Esophagus (tissue), 2 donors: ENCODE data around the gene ABHD6. TPM values are rescaled to one million over a fixed set of nuclear protein-coding genes. Genes with fewer than 3 reads are reported as not detected.

Experiments
- H3K27ac ChIP-seq, 2 donors: one replicate each; pipeline ENCODE4 v1.5.1; 2013; ENCODE audit warnings: low read depth in 2 of 2, mild to moderate bottlenecking in 2 of 2, inconsistent platforms in 1 of 2, low read length in 1 of 2, moderate library complexity in 1 of 2
- H3K27me3 ChIP-seq, 2 donors: one replicate each; pipeline ENCODE4 v1.6.1; 2013; ENCODE audit warnings: low read length in 2 of 2, control low read depth in 1 of 2, mild to moderate bottlenecking in 1 of 2; ENCODE audit not compliant: insufficient read depth in 2 of 2, control insufficient read depth in 1 of 2
- H3K36me3 ChIP-seq, 2 donors: one replicate each; pipeline ENCODE4 v1.6.1; 2013; ENCODE audit warnings: low read length in 1 of 2; ENCODE audit not compliant: control insufficient read depth in 2 of 2, insufficient read depth in 2 of 2
- H3K4me1 ChIP-seq, 2 donors: one replicate each; pipeline ENCODE4 v1.6.1; 2013; ENCODE audit warnings: low read length in 1 of 2; ENCODE audit not compliant: control insufficient read depth in 2 of 2, insufficient read depth in 2 of 2
- H3K4me3 ChIP-seq, 2 donors: one replicate each; pipeline ENCODE4 v1.5.1; 2013; ENCODE audit warnings: low read length in 2 of 2, mild to moderate bottlenecking in 2 of 2, low read depth in 1 of 2, moderate library complexity in 1 of 2
- H3K9me3 ChIP-seq, 2 donors: one replicate each; pipeline ENCODE4 v1.6.1; 2013; ENCODE audit warnings: mild to moderate bottlenecking in 2 of 2, low read depth in 1 of 2, low read length in 1 of 2, moderate library complexity in 1 of 2; ENCODE audit not compliant: control insufficient read depth in 2 of 2, insufficient read depth in 1 of 2
- WGBS, 2 donors: extraction: QIAGEN DNeasy Blood & Tissue Kit; methylation state at CpG; one replicate each; pipeline ENCODE4 v1.1.7; 2013; 5-methylcytosine and 5-hydroxymethylcytosine counted together
- polyA plus RNA-seq, 2 donors: library from polyadenylated mRNA; stranded (reverse); fragments of 200-250 nt; gene quantifications; one replicate each; pipeline ENCODE4 v1.2.3, GENCODE V29; 2013
- donor health status: healthy with polysubstance abuse.
- donor health status: Bipolar disorder and iron deficiency.

ABHD6 gene
- polyA plus RNA-seq, 2 donors: 4.3 to 5.6 TPM

- WGBS, 2 donors: 63 to 71% methylated on average over 3 of the region's 3 CpGs
- Histone ChIP-seq H3K27me3 (no peaks in the 10 kb centered on the region), H3K9me3 (no peaks in the 10 kb centered on the region), H3K4me3 (no peak overlapping the region), H3K27ac (no peak overlapping the region), H3K4me1 (no peaks in the 10 kb centered on the region), H3K36me3 (no peaks in the 10 kb centered on the region)
These were observed 60.6 kb downstream of the ABHD6 start for GRCh38 chr3:58298190-58298589.

DNA sequence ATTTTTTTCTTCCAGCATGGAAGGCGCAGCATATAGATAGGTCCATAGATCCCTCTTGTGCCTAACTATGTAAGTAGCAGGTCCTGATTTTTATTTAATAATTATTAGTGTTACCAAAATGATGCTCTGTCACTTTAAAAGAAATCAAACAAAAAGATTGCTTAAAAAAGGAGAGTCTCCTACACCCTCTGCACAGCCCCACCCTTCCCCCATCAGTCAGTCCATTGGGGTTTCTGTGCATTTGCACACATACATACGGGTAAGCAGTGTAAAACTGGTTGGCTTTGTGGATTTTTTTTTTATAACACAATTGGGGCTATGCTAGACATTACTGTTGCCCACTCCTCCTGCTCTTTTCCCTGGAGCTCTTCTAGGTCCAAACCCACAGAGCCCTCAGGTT is 61.5 kb downstream of the ABHD6 start:
- Histone ChIP-seq H3K27me3 (no peaks in the 10 kb centered on the region), H3K4me1 (no peaks in the 10 kb centered on the region), H3K9me3 (no peaks in the 10 kb centered on the region), H3K36me3 (no peaks in the 10 kb centered on the region), H3K4me3 (no peak overlapping the region), H3K27ac (no peak overlapping the region)
- 54 to 60% methylated on average over 2 of the region's 2 CpGs for WGBS, 2 donors

GRCh38 chr3:58299839-58300516 is 62.4 kb downstream of the ABHD6 start:
- 15 to 17% methylated on average over 8 of the region's 8 CpGs for WGBS, 2 donors
- Histone ChIP-seq H3K4me3 (no peak overlapping the region), H3K9me3 (no peaks in the 10 kb centered on the region), H3K27ac (no peak overlapping the region), H3K4me1 (no peaks in the 10 kb centered on the region), H3K27me3 (no peaks in the 10 kb centered on the region), H3K36me3 (no peaks in the 10 kb centered on the region)

GRCh38 chr3:58305882-58306711 is 68.5 kb downstream of the ABHD6 start, which contains the start of the genes HTD2 and RPP14:
Gene HTD2, plus strand, starts transcription at chr3:58306520. Its CDS starts 11,094 bp downstream, at chr3:58317614.
Gene RPP14, plus strand, starts transcription at chr3:58306245. Its CDS starts 4,085 bp downstream, at chr3:58310330.
- H3K4me1 ChIP-seq: peaks cover 0 to 4% of the 10 kb centered on the region in 2 donors
- H3K4me3 ChIP-seq: peak within 1 kb of the TSS; percentile 75 to 78
- H3K27ac ChIP-seq: peak within 1 kb of the TSS; percentile 93 to 99
- no peaks in the 10 kb centered on the region for H3K9me3 ChIP-seq
- no peaks in the 10 kb centered on the region for H3K27me3 ChIP-seq
- 4% methylated on average over 66 to 71 of the region's 71 CpGs for WGBS, 2 donors
- peaks cover 0 to 5% of the 10 kb centered on the region in 2 donors for H3K36me3 ChIP-seq

DNA sequence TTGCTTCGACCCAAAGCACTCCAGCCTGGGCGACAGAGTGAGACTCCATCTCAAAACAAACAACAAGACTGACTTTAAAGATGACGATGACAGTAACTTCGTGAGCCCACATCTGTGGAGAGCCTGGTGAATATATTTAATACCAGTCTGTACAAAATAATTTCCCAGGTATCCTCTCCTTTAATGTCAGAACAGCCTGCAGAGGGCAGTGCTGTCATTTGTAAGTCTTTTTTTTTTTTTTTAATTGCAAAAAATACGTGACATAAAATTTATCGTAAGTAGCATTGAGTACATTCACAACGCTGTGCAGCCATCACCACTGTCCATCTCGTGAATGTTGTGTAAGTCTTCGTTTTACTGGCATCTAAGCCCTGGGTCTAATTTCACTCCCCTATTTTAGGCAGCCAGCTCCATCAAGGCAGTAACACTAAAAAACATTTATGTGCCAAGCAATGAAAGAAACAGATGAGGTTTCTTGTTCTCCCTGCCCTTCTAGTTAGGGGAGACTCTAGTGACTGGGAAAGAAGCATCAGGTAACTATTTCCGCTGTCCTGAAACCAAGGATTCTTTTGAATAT is 70.1 kb downstream of the ABHD6 start:
- Histone ChIP-seq H3K4me1 (peaks cover 0 to 4% of the 10 kb centered on the region in 2 donors), H3K9me3 (no peaks in the 10 kb centered on the region), H3K27ac (peak overlapping the region; percentile 93 to 99), H3K36me3 (peaks cover 0 to 14% of the 10 kb centered on the region in 2 donors), H3K4me3 (peak overlapping the region; percentile 75 to 78), H3K27me3 (no peaks in the 10 kb centered on the region)
- 18 to 24% methylated on average over 10 of the region's 10 CpGs for WGBS, 2 donors

- Histone ChIP-seq H3K4me3 (no peak overlapping the region), H3K27ac (no peak overlapping the region), H3K9me3 (no peaks in the 10 kb centered on the region), H3K36me3 (peaks cover 0 to 17% of the 10 kb centered on the region in 2 donors), H3K27me3 (no peaks in the 10 kb centered on the region), H3K4me1 (peaks cover 0 to 4% of the 10 kb centered on the region in 2 donors)
- 20 to 26% methylated on average over 1 of the region's 1 CpG for WGBS, 2 donors
These were observed 71.1 kb downstream of the ABHD6 start for GRCh38 chr3:58308728-58309127.

GRCh38 chr3:58317811-58318210 is 80.2 kb downstream of the ABHD6 start:
- Histone ChIP-seq H3K9me3 (no peaks in the 10 kb centered on the region), H3K4me3 (no peak overlapping the region), H3K27me3 (no peaks in the 10 kb centered on the region), H3K4me1 (no peaks in the 10 kb centered on the region), H3K27ac (no peak overlapping the region), H3K36me3 (peaks cover 5 to 10% of the 10 kb centered on the region in 2 donors)
- WGBS, 2 donors: 81 to 84% methylated on average over 2 of the region's 2 CpGs

- Histone ChIP-seq H3K4me3 (no peak overlapping the region), H3K36me3 (peaks cover 2 to 6% of the 10 kb centered on the region in 2 donors), H3K27me3 (no peaks in the 10 kb centered on the region), H3K4me1 (no peaks in the 10 kb centered on the region), H3K27ac (no peak overlapping the region), H3K9me3 (no peaks in the 10 kb centered on the region)
- WGBS, 2 donors: 93% methylated on average over 7 of the region's 7 CpGs
These were observed 84.2 kb downstream of the ABHD6 start for GRCh38 chr3:58321791-58322190.

- H3K9me3 ChIP-seq: no peaks in the 10 kb centered on the region
- WGBS, 2 donors: 64 to 74% methylated on average over 1 of the region's 1 CpG
- no peak overlapping the region for H3K27ac ChIP-seq
- H3K27me3 ChIP-seq: no peaks in the 10 kb centered on the region
- peaks cover 2 to 6% of the 10 kb centered on the region in 2 donors for H3K36me3 ChIP-seq
- H3K4me3 ChIP-seq: no peak overlapping the region
- H3K4me1 ChIP-seq: no peaks in the 10 kb centered on the region
These were observed 85.2 kb downstream of the ABHD6 start for GRCh38 chr3:58322793-58323192.
